Aorta (tissue), 5 donors: ENCODE data around the gene CYP39A1. TPM values are rescaled to one million over a fixed set of nuclear protein-coding genes. Genes with fewer than 3 reads are reported as not detected.

Experiments
- ATAC-seq: fragments of 200-7000 bp; cut with Tn5 transposase; one replicate; pipeline ENCODE4 v1.9.1; 2022; ENCODE audit warnings: moderate library complexity; ENCODE audit not compliant: low FRiP score
- DNase-seq, 2 donors: peaks; one replicate each; pipeline ENCODE4 v3.0.0-alpha.2; 2020
- H3K27ac ChIP-seq, 2 donors: one replicate each; pipeline ENCODE4 v1.5.1; 2013; ENCODE audit warnings: low read length in 2 of 2, mild to moderate bottlenecking in 2 of 2, moderate library complexity in 2 of 2, control low read depth in 1 of 2, inconsistent platforms in 1 of 2, low read depth in 1 of 2
- H3K27me3 ChIP-seq, 2 donors: one replicate each; pipeline ENCODE4 v1.6.1; 2013; ENCODE audit warnings: control low read depth in 1 of 2, low read length in 1 of 2, mild to moderate bottlenecking in 1 of 2, moderate library complexity in 1 of 2; ENCODE audit not compliant: insufficient read depth in 2 of 2, control insufficient read depth in 1 of 2
- H3K36me3 ChIP-seq, 2 donors: one replicate each; pipeline ENCODE4 v1.6.1; 2013; ENCODE audit warnings: control low read depth in 1 of 2, low read length in 1 of 2, mild to moderate bottlenecking in 1 of 2; ENCODE audit not compliant: insufficient read depth in 2 of 2, control insufficient read depth in 1 of 2
- H3K4me1 ChIP-seq, 2 donors: one replicate each; pipeline ENCODE4 v1.6.1; 2013; ENCODE audit warnings: low read length in 2 of 2, control low read depth in 1 of 2, mild to moderate bottlenecking in 1 of 2, moderate library complexity in 1 of 2; ENCODE audit not compliant: insufficient read depth in 2 of 2, control insufficient read depth in 1 of 2
- H3K4me3 ChIP-seq, 2 donors: one replicate each; pipeline ENCODE4 v1.5.1; 2013; ENCODE audit warnings: low read length in 2 of 2, control low read depth in 1 of 2, mild to moderate bottlenecking in 1 of 2
- H3K9me3 ChIP-seq: one replicate; pipeline ENCODE4 v1.6.1; 2013; ENCODE audit warnings: mild to moderate bottlenecking, low read length; ENCODE audit not compliant: control insufficient read depth
- WGBS, 2 donors: extraction: QIAGEN DNeasy Blood & Tissue Kit; methylation state at CpG; one replicate each; pipeline ENCODE4 v1.1.7; 2013; 5-methylcytosine and 5-hydroxymethylcytosine counted together
- intact Hi-C, 2 donors: fragments of 100-400 bp; cut with DNase I; formaldehyde crosslinking; loops; one replicate each; pipeline versions ENCODE4 v1.14.2 to v1.15.0; 2022
- polyA plus RNA-seq, 2 donors: library from polyadenylated mRNA; stranded (reverse); fragments of 200-250 nt; gene quantifications; one replicate each; pipeline ENCODE4 v1.2.3, GENCODE V29; 2013
- total RNA-seq, 2 donors: library from RNA; stranded (reverse); fragmentation: NEBNext Ultra II Directional; extraction: Animal tissue kit (Norgen Biotek cat#: 25700); gene quantifications; one replicate each; pipeline ENCODE4 v1.2.1, GENCODE V29; 2021
- donor health status: healthy with polysubstance abuse.
- donor health status: Bipolar disorder and iron deficiency.
- donor health status: DM: no; HTN: no; CAD: no.
- donor health status: DM: no; HTN: no; CAD: no.
- donor health status: DM: yes; HTN: yes; CAD: no.

Gene CYP39A1
- total and polyA plus RNA-seq, 4 donors: 0.63 to 5.1 (median 3.1) TPM

GRCh38 chr6:46555129-46555528 is 97.5 kb downstream of the CYP39A1 start:
- H3K27ac ChIP-seq: no peak overlapping the region
- no peak overlapping the region for H3K4me3 ChIP-seq
- DNase-seq: no peak
- WGBS, 2 donors: 74 to 78% methylated on average over 1 of the region's 1 CpG
- H3K4me1 ChIP-seq: no peaks in the 10 kb centered on the region
- H3K9me3 ChIP-seq: no peaks in the 10 kb centered on the region
- intact Hi-C loops: no loop called here
- no peaks in the 10 kb centered on the region for H3K27me3 ChIP-seq
- no peaks in the 10 kb centered on the region for H3K36me3 ChIP-seq
- no peak for ATAC-seq

- no peaks in the 10 kb centered on the region for H3K36me3 ChIP-seq
- H3K4me1 ChIP-seq: no peaks in the 10 kb centered on the region
- ATAC-seq: no peak
- intact Hi-C loops: no loop called here
- H3K27ac ChIP-seq: no peak overlapping the region
- H3K27me3 ChIP-seq: no peaks in the 10 kb centered on the region
- no peak overlapping the region for H3K4me3 ChIP-seq
- no peaks in the 10 kb centered on the region for H3K9me3 ChIP-seq
- no peak for DNase-seq
Measured at GRCh38 chr6:46549155-46549554, 103.5 kb downstream of the CYP39A1 start.

GRCh38 chr6:46541556-46541955 is 111.1 kb downstream of the CYP39A1 start:
- no peaks in the 10 kb centered on the region for H3K27me3 ChIP-seq
- DNase-seq (no peak), ATAC-seq (no peak)
- peaks cover 0 to 2% of the 10 kb centered on the region in 2 donors for H3K36me3 ChIP-seq
- no peaks in the 10 kb centered on the region for H3K4me1 ChIP-seq
- no peak overlapping the region for H3K27ac ChIP-seq
- no peak overlapping the region for H3K4me3 ChIP-seq
- 94 to 96% methylated on average over 3 of the region's 3 CpGs for WGBS, 2 donors
- intact Hi-C loops: no loop called here
- H3K9me3 ChIP-seq: no peaks in the 10 kb centered on the region

GRCh38 chr6:46539866-46540265 is 112.8 kb downstream of the CYP39A1 start:
- Histone ChIP-seq H3K4me3 (no peak overlapping the region), H3K4me1 (no peaks in the 10 kb centered on the region), H3K36me3 (peaks cover 0 to 2% of the 10 kb centered on the region in 2 donors), H3K27ac (no peak overlapping the region), H3K27me3 (no peaks in the 10 kb centered on the region), H3K9me3 (no peaks in the 10 kb centered on the region)
- WGBS, 2 donors: 66 to 71% methylated on average over 2 of the region's 2 CpGs
- no peak for ATAC-seq
- intact Hi-C loops: no loop called here
- DNase-seq: no peak

- DNase-seq (no peak), ATAC-seq (no peak)
- H3K4me3 ChIP-seq: no peak overlapping the region
- H3K27me3 ChIP-seq: no peaks in the 10 kb centered on the region
- no peaks in the 10 kb centered on the region for H3K9me3 ChIP-seq
- intact Hi-C loops: no loop called here
- H3K4me1 ChIP-seq: no peaks in the 10 kb centered on the region
- H3K36me3 ChIP-seq: peaks cover 0 to 2% of the 10 kb centered on the region in 2 donors
- no peak overlapping the region for H3K27ac ChIP-seq
- WGBS, 2 donors: 55 to 61% methylated on average over 6 of the region's 6 CpGs
Measured at GRCh38 chr6:46538800-46539480, 113.7 kb downstream of the CYP39A1 start.

- intact Hi-C loops: no loop called here
- no peak overlapping the region for H3K27ac ChIP-seq
- 56 to 63% methylated on average over 3 of the region's 3 CpGs for WGBS, 2 donors
- H3K9me3 ChIP-seq: no peaks in the 10 kb centered on the region
- H3K4me3 ChIP-seq: no peak overlapping the region
- peaks cover 3 to 8% of the 10 kb centered on the region in 2 donors for H3K4me1 ChIP-seq
- ATAC-seq: no peak
- no peak for DNase-seq
- no peaks in the 10 kb centered on the region for H3K27me3 ChIP-seq
- no peaks in the 10 kb centered on the region for H3K36me3 ChIP-seq
Measured at GRCh38 chr6:46530896-46531295, 121.7 kb downstream of the CYP39A1 start.

GRCh38 chr6:46528961-46529750 is 123.5 kb downstream of the CYP39A1 start:
- intact Hi-C loops: loop anchor here in 1 of 2 donors (10.0 kb wide), 2 partner anchors 56 to 96 kb away; no protein-coding TSS in a partner anchor

GRCh38 chr6:46526607-46527006 is 126.0 kb downstream of the CYP39A1 start:
- Histone ChIP-seq H3K36me3 (no peaks in the 10 kb centered on the region), H3K27ac (no peak overlapping the region), H3K4me1 (peaks cover 3 to 8% of the 10 kb centered on the region in 2 donors), H3K27me3 (no peaks in the 10 kb centered on the region), H3K4me3 (no peak overlapping the region), H3K9me3 (no peaks in the 10 kb centered on the region)
- intact Hi-C loops: loop anchor here in 1 of 2 donors (10.0 kb wide), 2 partner anchors 58 to 98 kb away; no protein-coding TSS in a partner anchor
- ATAC-seq: no peak
- no peak for DNase-seq
- 95 to 97% methylated on average over 2 of the region's 2 CpGs for WGBS, 2 donors

More at GRCh38 chr6:46528961-46529750, 123.5 kb downstream of the CYP39A1 start:
- Histone ChIP-seq H3K4me1 (peaks cover 3 to 8% of the 10 kb centered on the region in 2 donors), H3K27ac (no peak overlapping the region), H3K9me3 (no peaks in the 10 kb centered on the region), H3K27me3 (no peaks in the 10 kb centered on the region), H3K4me3 (no peak overlapping the region), H3K36me3 (no peaks in the 10 kb centered on the region)
- WGBS, 2 donors: 56 to 57% methylated on average over 3 of the region's 3 CpGs
- ATAC-seq (no peak), DNase-seq (no peak)
